LHCN-M2 (cell line): ENCODE data around the gene BID. TPM values are rescaled to one million over a fixed set of nuclear protein-coding genes. Genes with fewer than 3 reads are reported as not detected.

Experiments
- DNase-seq: peaks from one replicate; pipeline ENCODE4 v3.0.0-alpha.2; 2012; ENCODE audit warnings: low read depth
- total RNA-seq: library from RNA; depleted of rRNA; stranded (reverse); fragments of >200 nt; gene quantifications from 2 replicates; pipeline ENCODE4 v1.2.3, GENCODE V29; 2014

The BID gene
- total RNA-seq, 1 experiment from 2014 or later = 26.7 TPM

- no peak for DNase-seq
Measured at GRCh38 chr22:17803609-17804270, 29.5 kb upstream of the BID start.

- DNase-seq = no peak
Measured at GRCh38 chr22:17802822-17803221, 28.6 kb upstream of the BID start.

- DNase-seq = no peak
Measured at GRCh38 chr22:17802411-17802810, 28.1 kb upstream of the BID start.

GRCh38 chr22:17797721-17798559 lies 23.7 kb upstream of the BID start:
- no peak for DNase-seq

- no peak for DNase-seq
Measured at GRCh38 chr22:17796695-17797094, 22.4 kb upstream of the BID start.

GRCh38 chr22:17795661-17796548 lies 21.6 kb upstream of the BID start:
- no peak for DNase-seq

GRCh38 chr22:17794726-17795542 lies 20.7 kb upstream of the BID start:
- DNase-seq = no peak

- DNase-seq = no peak
Measured at GRCh38 chr22:17792854-17793434, 18.7 kb upstream of the BID start.

- no peak for DNase-seq
Measured at GRCh38 chr22:17792299-17792698, 18.0 kb upstream of the BID start.

- no peak for DNase-seq
Measured at GRCh38 chr22:17791196-17791595, 16.9 kb upstream of the BID start.

GRCh38 chr22:17789379-17790200 lies 15.3 kb upstream of the BID start:
- DNase-seq = no peak

- no peak for DNase-seq
Measured at GRCh38 chr22:17788528-17789378, 14.5 kb upstream of the BID start.

GRCh38 chr22:17787716-17788330 lies 13.6 kb upstream of the BID start:
- no peak for DNase-seq

GRCh38 chr22:17787241-17787640 lies 13.0 kb upstream of the BID start:
- DNase-seq = no peak

GRCh38 chr22:17786435-17787161 lies 12.3 kb upstream of the BID start:
- peak; percentile 88 for DNase-seq

GRCh38 chr22:17785185-17786184 lies 11.2 kb upstream of the BID start:
- no peak for DNase-seq

- DNase-seq = no peak
Measured at GRCh38 chr22:17784776-17785175, 10.5 kb upstream of the BID start.
